Colonic mucosa (tissue), 4 donors: Measurements from ENCODE around the gene RIMS3. TPM values are rescaled to one million over a fixed set of nuclear protein-coding genes. Genes with fewer than 3 reads are reported as not detected.

Source experiments
- DNase-seq: peaks from one replicate; pipeline ENCODE4 v3.0.0-alpha.2; 2020
- H3K27ac ChIP-seq: fragments of 200-600 bp; one replicate; pipeline ENCODE4 v1.8.0; 2021
- H3K27me3 ChIP-seq: fragments of 200-600 bp; one replicate; pipeline ENCODE4 v1.8.0; 2021
- H3K36me3 ChIP-seq: fragments of 200-600 bp; one replicate; pipeline ENCODE4 v1.8.0; 2021
- H3K4me1 ChIP-seq: fragments of 200-600 bp; one replicate; pipeline ENCODE4 v1.8.0; 2021; ENCODE audit warnings: mild to moderate bottlenecking
- H3K4me3 ChIP-seq: fragments of 200-600 bp; one replicate; pipeline ENCODE4 v1.8.0; 2021
- H3K9ac ChIP-seq, 2 donors: one replicate each; pipeline ENCODE4 v1.7.0; 2013; ENCODE audit warnings: control low read depth in 2 of 2, low read depth in 2 of 2, low read length in 2 of 2
- H3K9me3 ChIP-seq: fragments of 200-600 bp; one replicate; pipeline ENCODE4 v1.8.0; 2021
- intact Hi-C: fragments of 100-400 bp; cut with DNase I; formaldehyde crosslinking; loops from one replicate; pipeline ENCODE4 v1.14.1; 2022
- total RNA-seq, 2 donors: library from RNA; stranded (reverse); fragmentation: NEBNext Ultra II Directional in 1 of 2; extraction: Animal tissue kit (Norgen Biotek cat#: 25700) in 1 of 2; gene quantifications; one replicate each; pipeline ENCODE4 v1.2.1, GENCODE V29; 2021
- TF ChIP-seq, protein P1 (sequence below): fragments of 200-600 bp; IDR thresholded peaks from one replicate; pipeline ENCODE4 v1.8.0; 2022; ENCODE audit warnings: antibody characterized with exemption, mild to moderate bottlenecking
- donor health status: healthy.
- donor health status: DM: no; HTN: no; CAD: no.
- donor health status: DM: no; HTN: no; CAD: no.

The RIMS3 gene
- total RNA-seq, 2 donors from 2014 or later: 7.0 to 9.5 TPM

DNA sequence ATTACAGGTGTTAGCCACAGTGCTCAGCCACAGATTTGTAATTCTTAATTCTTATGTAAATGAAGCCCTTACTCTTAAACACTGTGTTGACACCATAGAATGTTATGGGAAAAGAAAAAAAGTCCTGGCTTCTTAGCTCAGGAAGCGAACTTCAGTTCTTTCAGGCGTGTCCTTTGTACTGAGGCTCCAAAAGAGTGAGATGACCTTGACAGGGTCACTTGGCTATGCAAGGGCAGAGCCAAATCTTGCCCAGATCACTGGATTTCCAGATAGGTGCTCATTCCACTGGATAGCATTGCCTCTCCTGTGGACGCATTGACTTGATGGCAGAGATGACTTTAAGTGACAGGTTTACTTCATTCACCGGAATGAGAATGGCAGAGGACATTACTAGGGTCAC lies 30.8 kb upstream of the RIMS3 start:
- Histone ChIP-seq H3K36me3 (no peaks in the 10 kb centered on the region), H3K9me3 (no peaks in the 10 kb centered on the region), H3K9ac (no peak overlapping the region), H3K27ac (no peak overlapping the region), H3K4me1 (peaks cover 8% of the 10 kb centered on the region), H3K4me3 (no peak overlapping the region), H3K27me3 (no peaks in the 10 kb centered on the region)
- intact Hi-C loops: no loop called here
- no peak for DNase-seq
- TF ChIP-seq, protein P1, sequence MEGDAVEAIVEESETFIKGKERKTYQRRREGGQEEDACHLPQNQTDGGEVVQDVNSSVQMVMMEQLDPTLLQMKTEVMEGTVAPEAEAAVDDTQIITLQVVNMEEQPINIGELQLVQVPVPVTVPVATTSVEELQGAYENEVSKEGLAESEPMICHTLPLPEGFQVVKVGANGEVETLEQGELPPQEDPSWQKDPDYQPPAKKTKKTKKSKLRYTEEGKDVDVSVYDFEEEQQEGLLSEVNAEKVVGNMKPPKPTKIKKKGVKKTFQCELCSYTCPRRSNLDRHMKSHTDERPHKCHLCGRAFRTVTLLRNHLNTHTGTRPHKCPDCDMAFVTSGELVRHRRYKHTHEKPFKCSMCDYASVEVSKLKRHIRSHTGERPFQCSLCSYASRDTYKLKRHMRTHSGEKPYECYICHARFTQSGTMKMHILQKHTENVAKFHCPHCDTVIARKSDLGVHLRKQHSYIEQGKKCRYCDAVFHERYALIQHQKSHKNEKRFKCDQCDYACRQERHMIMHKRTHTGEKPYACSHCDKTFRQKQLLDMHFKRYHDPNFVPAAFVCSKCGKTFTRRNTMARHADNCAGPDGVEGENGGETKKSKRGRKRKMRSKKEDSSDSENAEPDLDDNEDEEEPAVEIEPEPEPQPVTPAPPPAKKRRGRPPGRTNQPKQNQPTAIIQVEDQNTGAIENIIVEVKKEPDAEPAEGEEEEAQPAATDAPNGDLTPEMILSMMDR: no peak

DNA sequence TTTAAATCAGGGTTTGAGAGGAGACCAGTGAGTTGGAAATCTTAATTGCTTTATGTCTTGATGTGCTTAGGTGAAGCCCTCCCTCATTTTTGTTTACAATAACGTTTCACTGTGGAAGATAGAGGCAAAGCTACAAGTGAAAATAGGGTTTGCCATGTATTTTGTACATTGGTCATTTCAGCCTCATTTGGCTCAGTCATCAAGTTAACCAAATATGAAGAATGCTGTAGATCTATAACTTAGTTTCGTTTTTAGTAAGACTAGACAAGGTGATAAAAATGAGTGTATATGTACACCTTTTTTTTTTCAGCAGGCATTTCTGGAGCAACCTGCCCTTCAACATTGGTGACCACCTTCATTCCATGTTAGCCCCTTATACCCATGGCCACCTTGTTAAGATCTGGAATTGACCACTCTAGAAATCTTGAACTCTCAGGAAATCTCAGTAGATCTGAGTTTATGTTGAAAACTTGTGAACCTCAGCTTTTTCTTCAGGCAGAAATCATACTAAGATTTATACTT lies 28.9 kb upstream of the RIMS3 start:
- Histone ChIP-seq H3K9me3 (no peaks in the 10 kb centered on the region), H3K9ac (no peak overlapping the region), H3K4me1 (peaks cover 8% of the 10 kb centered on the region), H3K4me3 (no peak overlapping the region), H3K27me3 (no peaks in the 10 kb centered on the region), H3K27ac (no peak overlapping the region), H3K36me3 (no peaks in the 10 kb centered on the region)
- DNase-seq: no peak
- TF ChIP-seq, protein P1: no peak
- intact Hi-C loops: no loop called here

DNA sequence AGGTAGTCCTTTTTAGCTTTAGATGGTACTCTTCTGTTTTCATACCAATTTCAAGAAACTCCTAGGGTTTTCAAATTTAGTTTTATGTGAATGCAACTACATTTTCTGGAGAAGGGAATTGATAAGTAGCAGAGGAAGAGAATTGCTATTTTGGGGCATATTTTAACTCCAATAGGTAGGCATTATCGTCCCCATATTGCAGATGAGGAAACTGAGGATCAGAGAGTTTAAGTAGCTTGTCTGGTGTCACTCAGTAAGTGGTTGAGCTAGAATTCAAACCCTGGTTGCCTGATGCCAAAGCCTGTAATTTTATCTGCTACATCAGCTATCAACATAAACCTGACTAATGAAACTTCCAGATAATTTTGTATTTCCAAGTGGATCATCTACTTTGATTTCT lies 27.9 kb upstream of the RIMS3 start:
- intact Hi-C loops: no loop called here
- DNase-seq: no peak
- Histone ChIP-seq H3K9ac (no peak overlapping the region), H3K27ac (no peak overlapping the region), H3K27me3 (no peaks in the 10 kb centered on the region), H3K36me3 (no peaks in the 10 kb centered on the region), H3K4me1 (peaks cover 8% of the 10 kb centered on the region), H3K9me3 (no peaks in the 10 kb centered on the region), H3K4me3 (no peak overlapping the region)
- TF ChIP-seq, protein P1: no peak

DNA sequence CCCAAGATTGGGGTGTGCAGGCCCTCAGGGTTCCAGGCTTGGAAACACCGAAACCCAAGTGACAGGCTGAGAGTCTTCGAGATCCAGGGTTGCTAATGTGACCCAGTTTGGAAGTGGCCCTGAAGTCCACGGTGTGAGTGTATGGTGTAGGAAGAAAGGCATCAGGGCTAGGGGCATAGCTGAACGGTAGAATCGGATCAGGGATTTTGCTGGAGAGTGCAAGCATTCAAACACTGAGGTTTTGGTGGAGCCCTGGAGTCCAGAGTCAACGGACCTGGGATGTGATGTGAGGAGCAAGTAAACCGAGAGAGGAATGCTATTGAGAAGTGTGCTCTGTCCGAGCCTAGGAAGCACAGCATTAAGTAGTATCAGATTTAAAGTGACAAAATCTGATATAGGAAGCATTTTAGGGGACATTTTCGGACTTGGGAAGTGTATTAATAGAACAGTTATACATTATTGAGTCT lies 27.0 kb upstream of the RIMS3 start:
- no peak for DNase-seq
- H3K4me1 ChIP-seq: peaks cover 8% of the 10 kb centered on the region
- TF ChIP-seq, protein P1: no peak

DNA sequence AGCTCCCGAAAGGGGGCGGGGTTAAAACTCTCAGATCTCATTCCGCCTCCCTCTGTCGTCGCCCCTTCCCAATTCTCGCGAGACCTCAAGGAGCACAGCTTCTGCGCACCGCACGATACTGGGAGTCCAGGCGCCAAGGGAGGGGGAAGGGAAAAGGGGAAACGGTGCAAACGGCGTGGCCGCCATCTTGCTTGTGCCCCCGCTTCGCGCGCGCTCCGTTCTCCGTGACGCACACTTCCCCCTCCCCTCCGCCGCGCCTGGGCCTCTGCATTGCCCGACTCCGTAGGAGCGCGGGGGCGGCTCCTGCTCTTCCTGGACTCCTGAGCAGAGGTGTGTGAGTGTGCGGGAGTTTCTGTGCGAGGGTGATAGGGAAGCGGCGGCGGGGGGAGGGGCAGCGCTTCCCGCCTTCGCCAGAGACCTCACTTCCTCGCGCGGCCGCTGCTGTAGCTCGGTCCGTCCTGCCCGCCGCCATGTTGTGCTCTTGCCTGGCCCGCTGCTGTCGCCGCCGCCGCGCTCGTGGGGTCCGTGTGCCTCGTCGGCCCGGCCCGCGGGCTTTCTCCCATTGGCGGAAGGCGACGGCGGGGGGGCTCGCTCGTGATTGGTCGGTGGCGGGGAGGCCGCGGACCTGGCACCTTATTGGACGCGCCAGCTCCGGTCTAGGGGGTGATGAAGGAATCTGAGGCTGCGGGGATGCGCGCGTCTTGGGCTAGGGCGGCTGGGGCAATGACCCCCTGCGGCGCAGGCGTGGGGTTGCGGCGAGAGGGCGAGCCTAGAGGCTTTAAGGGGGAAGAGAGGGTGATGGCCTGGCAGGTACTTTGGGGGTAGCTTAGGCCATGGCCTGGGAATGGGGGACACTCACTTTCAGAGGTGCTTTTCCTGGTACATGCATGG lies 26.3 kb upstream of the RIMS3 start, which contains the start of gene NFYC:
TSS of gene NFYC (plus strand) at position 167 of the 891 bp plus-strand sequence. CDS start 47,140 bp downstream, outside the sequence.
- TF ChIP-seq, protein P1: no peak
- peak within 1 kb of the TSS; percentile 96 to 97 for H3K9ac ChIP-seq
- intact Hi-C loops: no loop called here
- H3K27ac ChIP-seq: peak within 1 kb of the TSS; percentile 95
- H3K9me3 ChIP-seq: no peaks in the 10 kb centered on the region
- peak; percentile 99 for DNase-seq
- peaks cover 8% of the 10 kb centered on the region for H3K4me1 ChIP-seq
- no peaks in the 10 kb centered on the region for H3K36me3 ChIP-seq
- H3K27me3 ChIP-seq: no peaks in the 10 kb centered on the region
- peak within 1 kb of the TSS; percentile 70 for H3K4me3 ChIP-seq

More for the DNA sequence above, 27.0 kb upstream of the RIMS3 start:
- no peaks in the 10 kb centered on the region for H3K36me3 ChIP-seq
- intact Hi-C loops: no loop called here
- H3K4me3 ChIP-seq: peak overlapping the region; percentile 70
- H3K9ac ChIP-seq: peak overlapping the region; percentile 96 to 97
- no peaks in the 10 kb centered on the region for H3K9me3 ChIP-seq
- peak overlapping the region; percentile 95 for H3K27ac ChIP-seq
- H3K27me3 ChIP-seq: no peaks in the 10 kb centered on the region
